ENCODE measurements around the gene SEZ6. TPM values are rescaled to one million over a fixed set of nuclear protein-coding genes. Genes with fewer than 3 reads are reported as not detected.

SEZ6 gene
- total and polyA plus RNA-seq, 10 of the 15 experiments (the other 5 are each of a cell fraction or from before 2014, with no cell fraction given) = 0.05 to 0.87 (median 0.17) TPM; not detected in 4

GRCh38 chr17:29036584-29036983, 30.8 kb upstream of the SEZ6 start:
- Histone ChIP-seq H3K27me3 (replicated peaks in 1 of 2; ENCODE audit: control insufficient read depth in 2 of 2, insufficient read depth in 2 of 2, low read length in 1 of 2) (no peaks in the 10 kb centered on the region; a peak in 1 of 4 replicates), H3K9me3 (replicated peaks; ENCODE audit: control insufficient read depth, insufficient read depth, low read length) (peaks cover 6% of the 10 kb centered on the region; the same call in 2 of the 3 replicates), H4K20me1 (ENCODE audit: control insufficient read depth, insufficient read depth) (no peaks in the 10 kb centered on the region), H2AFZ (ENCODE audit: control insufficient read depth, low read depth, low read length) (no peak overlapping the region), H3K79me2 (ENCODE audit: control insufficient read depth, insufficient read depth, low read length) (no peaks in the 10 kb centered on the region), H3K9ac (ENCODE audit: control insufficient read depth, insufficient read depth, low read length) (no peak overlapping the region), H3K36me3 (ENCODE audit: control insufficient read depth in 2 of 2, insufficient read depth in 2 of 2, low read length in 1 of 2) (no peaks in the 10 kb centered on the region), H3K4me1 (ENCODE audit: control insufficient read depth, insufficient read depth, low read length) (no peaks in the 10 kb centered on the region), H3K4me2 (ENCODE audit: control insufficient read depth, insufficient read depth) (no peak overlapping the region), H3K4me3 (no peak overlapping the region), H3K27ac (ENCODE audit: control insufficient read depth, insufficient read depth) (no peak overlapping the region)
- in situ Hi-C loops (cut with MboI) (no loop called here), intact Hi-C loops (cut with micrococcal nuclease; ENCODE audit: unreplicated experiment) (no loop called here)
- ChIA-PET CTCF (interaction anchor here (1.4 kb wide), 1 partner anchor 81 kb away, joined by 4 read pairs; no protein-coding TSS in a partner anchor), RAD21 (ENCODE audit: unreplicated experiment) (interaction anchor here (1.2 kb wide), 1 partner anchor 88 kb away, joined by 3 read pairs; no protein-coding TSS in a partner anchor), POLR2A (no interaction called here), SMC1A (ENCODE audit: uncharacterized antibody, unreplicated experiment) (no interaction called here)
- 3% methylated on average over 5 of the region's 5 CpGs for WGBS (ENCODE audit: insufficient coverage, insufficient replicate concordance, low lambda C conversion rate, missing lambda C conversion rate)
- DNase-seq (ENCODE audit: low read depth, low spot score) (no peak), FAIRE-seq (no peak), ATAC-seq (no peak)
- TF ChIP-seq CBX5 (IDR thresholded peaks at IDR 0.05; ENCODE audit: low read depth) = no peak
- no peak for TF ChIP-seq MEF2B (IDR thresholded peaks at IDR 0.05; ENCODE audit: partially characterized antibody, poor library complexity, severe bottlenecking)
- TF ChIP-seq SREBF1 (IDR thresholded peaks at IDR 0.05; ENCODE audit: low read length) = no peak
- TF ChIP-seq FOXM1 (IDR thresholded peaks at IDR 0.05; ENCODE audit: low read depth, low read length) = no peak
- TF ChIP-seq, protein P1, sequence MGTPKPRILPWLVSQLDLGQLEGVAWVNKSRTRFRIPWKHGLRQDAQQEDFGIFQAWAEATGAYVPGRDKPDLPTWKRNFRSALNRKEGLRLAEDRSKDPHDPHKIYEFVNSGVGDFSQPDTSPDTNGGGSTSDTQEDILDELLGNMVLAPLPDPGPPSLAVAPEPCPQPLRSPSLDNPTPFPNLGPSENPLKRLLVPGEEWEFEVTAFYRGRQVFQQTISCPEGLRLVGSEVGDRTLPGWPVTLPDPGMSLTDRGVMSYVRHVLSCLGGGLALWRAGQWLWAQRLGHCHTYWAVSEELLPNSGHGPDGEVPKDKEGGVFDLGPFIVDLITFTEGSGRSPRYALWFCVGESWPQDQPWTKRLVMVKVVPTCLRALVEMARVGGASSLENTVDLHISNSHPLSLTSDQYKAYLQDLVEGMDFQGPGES (IDR thresholded peaks at IDR 0.05) = no peak
- TF ChIP-seq BCLAF1 (IDR thresholded peaks at IDR 0.05) = no peak
- no peak for TF ChIP-seq POU2F2 (IDR thresholded peaks at IDR 0.05; ENCODE audit: borderline replicate concordance, low read depth, low read length)
- TF ChIP-seq, protein P2, sequence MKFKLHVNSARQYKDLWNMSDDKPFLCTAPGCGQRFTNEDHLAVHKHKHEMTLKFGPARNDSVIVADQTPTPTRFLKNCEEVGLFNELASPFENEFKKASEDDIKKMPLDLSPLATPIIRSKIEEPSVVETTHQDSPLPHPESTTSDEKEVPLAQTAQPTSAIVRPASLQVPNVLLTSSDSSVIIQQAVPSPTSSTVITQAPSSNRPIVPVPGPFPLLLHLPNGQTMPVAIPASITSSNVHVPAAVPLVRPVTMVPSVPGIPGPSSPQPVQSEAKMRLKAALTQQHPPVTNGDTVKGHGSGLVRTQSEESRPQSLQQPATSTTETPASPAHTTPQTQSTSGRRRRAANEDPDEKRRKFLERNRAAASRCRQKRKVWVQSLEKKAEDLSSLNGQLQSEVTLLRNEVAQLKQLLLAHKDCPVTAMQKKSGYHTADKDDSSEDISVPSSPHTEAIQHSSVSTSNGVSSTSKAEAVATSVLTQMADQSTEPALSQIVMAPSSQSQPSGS (IDR thresholded peaks at IDR 0.05; ENCODE audit: low read length) = no peak
- no peak for TF ChIP-seq ZZZ3 (IDR thresholded peaks at IDR 0.05; ENCODE audit: control insufficient read depth, insufficient read length, low read depth)
- no peak for TF ChIP-seq YBX1 (IDR thresholded peaks at IDR 0.05)
- TF ChIP-seq, protein P3, sequence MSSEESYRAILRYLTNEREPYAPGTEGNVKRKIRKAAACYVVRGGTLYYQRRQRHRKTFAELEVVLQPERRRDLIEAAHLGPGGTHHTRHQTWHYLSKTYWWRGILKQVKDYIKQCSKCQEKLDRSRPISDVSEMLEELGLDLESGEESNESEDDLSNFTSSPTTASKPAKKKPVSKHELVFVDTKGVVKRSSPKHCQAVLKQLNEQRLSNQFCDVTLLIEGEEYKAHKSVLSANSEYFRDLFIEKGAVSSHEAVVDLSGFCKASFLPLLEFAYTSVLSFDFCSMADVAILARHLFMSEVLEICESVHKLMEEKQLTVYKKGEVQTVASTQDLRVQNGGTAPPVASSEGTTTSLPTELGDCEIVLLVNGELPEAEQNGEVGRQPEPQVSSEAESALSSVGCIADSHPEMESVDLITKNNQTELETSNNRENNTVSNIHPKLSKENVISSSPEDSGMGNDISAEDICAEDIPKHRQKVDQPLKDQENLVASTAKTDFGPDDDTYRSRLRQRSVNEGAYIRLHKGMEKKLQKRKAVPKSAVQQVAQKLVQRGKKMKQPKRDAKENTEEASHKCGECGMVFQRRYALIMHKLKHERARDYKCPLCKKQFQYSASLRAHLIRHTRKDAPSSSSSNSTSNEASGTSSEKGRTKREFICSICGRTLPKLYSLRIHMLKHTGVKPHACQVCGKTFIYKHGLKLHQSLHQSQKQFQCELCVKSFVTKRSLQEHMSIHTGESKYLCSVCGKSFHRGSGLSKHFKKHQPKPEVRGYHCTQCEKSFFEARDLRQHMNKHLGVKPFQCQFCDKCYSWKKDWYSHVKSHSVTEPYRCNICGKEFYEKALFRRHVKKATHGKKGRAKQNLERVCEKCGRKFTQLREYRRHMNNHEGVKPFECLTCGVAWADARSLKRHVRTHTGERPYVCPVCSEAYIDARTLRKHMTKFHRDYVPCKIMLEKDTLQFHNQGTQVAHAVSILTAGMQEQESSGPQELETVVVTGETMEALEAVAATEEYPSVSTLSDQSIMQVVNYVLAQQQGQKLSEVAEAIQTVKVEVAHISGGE (CRISPR knock-in tag; IDR thresholded peaks at IDR 0.05) = no peak
- TF ChIP-seq ZNF622 (IDR thresholded peaks at IDR 0.05) = no peak
- TF ChIP-seq FOXK2 (IDR thresholded peaks at IDR 0.05) = no peak
- TF ChIP-seq JUNB (IDR thresholded peaks at IDR 0.05) = no peak
- TF ChIP-seq SMARCA5 (IDR thresholded peaks at IDR 0.05) = no peak
- no peak for TF ChIP-seq ZNF384 (IDR thresholded peaks at IDR 0.05; ENCODE audit: borderline replicate concordance, low read depth, low read length)
- no TSS peak for BruUV-seq (replicated peaks)

Data from GM12878 (cell line).